ENCODE data around the gene TP53BP2.
A peak's percentile ranks its signal among the peaks of the same experiment; 100 is the strongest.
"Not testable (repeated sequence)": the region's sequence is repeated elsewhere in the genome, so short reads cannot be mapped to it uniquely, and the experiment has no call there.

The TP53BP2 gene

GRCh38 chr1:223845810-223846682 lies at the start of gene TP53BP2:
Gene TP53BP2 (minus strand): TSS chr1:223845947. CDS start chr1:223845680, 267 bp downstream.
- DNase-seq (ENCODE audit: low read depth), result peak; percentile 52
- peak within 1 kb of the TSS; percentile 66 for H3K4me3 ChIP-seq (ENCODE audit: low read depth, low read length)

GRCh38 chr1:223890494-223890893 lies 44.7 kb upstream of the TP53BP2 start:
- not testable (repeated sequence) for H3K4me3 ChIP-seq (ENCODE audit: low read depth, low read length); DNase-seq (ENCODE audit: low read depth)

- not testable (repeated sequence) for H3K4me3 ChIP-seq (ENCODE audit: low read depth, low read length); DNase-seq (ENCODE audit: low read depth)
Observed at GRCh38 chr1:223889319-223889718, 43.6 kb upstream of the TP53BP2 start.

- peak overlapping the region; percentile 27 for H3K4me3 ChIP-seq (ENCODE audit: low read depth, low read length)
- DNase-seq (ENCODE audit: low read depth), result peak; percentile 96
Observed at GRCh38 chr1:223887747-223888418, 42.1 kb upstream of the TP53BP2 start.

- DNase-seq (ENCODE audit: low read depth), result no peak
- H3K4me3 ChIP-seq (ENCODE audit: low read depth, low read length), result no peak overlapping the region
Observed at GRCh38 chr1:223886516-223886921, 40.8 kb upstream of the TP53BP2 start.

- H3K4me3 ChIP-seq (ENCODE audit: low read depth, low read length), result no peak overlapping the region
- DNase-seq (ENCODE audit: low read depth), result no peak
Observed at GRCh38 chr1:223885614-223886013, 39.9 kb upstream of the TP53BP2 start.

- DNase-seq (ENCODE audit: low read depth), result no peak
Observed at GRCh38 chr1:223878598-223879325, 33.0 kb upstream of the TP53BP2 start.

GRCh38 chr1:223877804-223878203 lies 32.1 kb upstream of the TP53BP2 start:
- no peak overlapping the region for H3K4me3 ChIP-seq (ENCODE audit: low read depth, low read length)
- DNase-seq (ENCODE audit: low read depth), result no peak

More at GRCh38 chr1:223878598-223879325, 33.0 kb upstream of the TP53BP2 start:
- H3K4me3 ChIP-seq (ENCODE audit: low read depth, low read length), result no peak overlapping the region

- no peak overlapping the region for H3K4me3 ChIP-seq (ENCODE audit: low read depth, low read length)
- no peak for DNase-seq (ENCODE audit: low read depth)
Observed at GRCh38 chr1:223876590-223876989, 30.8 kb upstream of the TP53BP2 start.

GRCh38 chr1:223873044-223873443 lies 27.3 kb upstream of the TP53BP2 start:
- H3K4me3 ChIP-seq (ENCODE audit: low read depth, low read length), result no peak overlapping the region
- DNase-seq (ENCODE audit: low read depth), result no peak

- H3K4me3 ChIP-seq (ENCODE audit: low read depth, low read length), result no peak overlapping the region
- DNase-seq (ENCODE audit: low read depth), result no peak
Observed at GRCh38 chr1:223872308-223872901, 26.7 kb upstream of the TP53BP2 start.

- no peak overlapping the region for H3K4me3 ChIP-seq (ENCODE audit: low read depth, low read length)
- DNase-seq (ENCODE audit: low read depth), result no peak
Observed at GRCh38 chr1:223870617-223871574, 25.1 kb upstream of the TP53BP2 start.

- not testable (repeated sequence) for DNase-seq (ENCODE audit: low read depth); H3K4me3 ChIP-seq (ENCODE audit: low read depth, low read length)
Observed at GRCh38 chr1:223864599-223865368, 19.0 kb upstream of the TP53BP2 start.

- H3K4me3 ChIP-seq (ENCODE audit: low read depth, low read length), result no peak overlapping the region
- DNase-seq (ENCODE audit: low read depth), result no peak
Observed at GRCh38 chr1:223864084-223864483, 18.3 kb upstream of the TP53BP2 start.

GRCh38 chr1:223861904-223862303 lies 16.2 kb upstream of the TP53BP2 start:
- H3K4me3 ChIP-seq (ENCODE audit: low read depth, low read length), result no peak overlapping the region
- no peak for DNase-seq (ENCODE audit: low read depth)

GRCh38 chr1:223860051-223860622 lies 14.4 kb upstream of the TP53BP2 start:
- no peak overlapping the region for H3K4me3 ChIP-seq (ENCODE audit: low read depth, low read length)
- no peak for DNase-seq (ENCODE audit: low read depth)

- H3K4me3 ChIP-seq (ENCODE audit: low read depth, low read length), result no peak overlapping the region
Observed at GRCh38 chr1:223859058-223859457, 13.3 kb upstream of the TP53BP2 start.

More at GRCh38 chr1:223859058-223859457, 13.3 kb upstream of the TP53BP2 start:
- DNase-seq (ENCODE audit: low read depth), result no peak

All from skeletal muscle cell (primary cell).